SK-N-SH (cell line): ENCODE results near the gene TSFM.

ENCODE experiments used
- CTCF ChIP-seq: fragments of 200-600 bp; sonication (generic); IDR thresholded peaks from 2 replicates; pipeline ENCODE4 v1.6.1; 2017; ENCODE audit warnings: antibody characterized with exemption, mild to moderate bottlenecking, moderate library complexity
- EZH2phosphoT487 ChIP-seq: fragments of 200-600 bp; sonication (generic); IDR thresholded peaks from 2 replicates; pipeline ENCODE4 v1.6.1; 2017; ENCODE audit warnings: low read depth, mixed run types, mild to moderate bottlenecking, antibody characterized with exemption, moderate library complexity, borderline replicate concordance
- FOXM1 ChIP-seq: IDR thresholded peaks from 2 replicates; pipeline ENCODE4 v1.4.0; 2012; ENCODE audit warnings: low read depth, mild to moderate bottlenecking
- JUND ChIP-seq: IDR thresholded peaks from 2 replicates; pipeline ENCODE4 v1.4.0; 2012
- MAX ChIP-seq: IDR thresholded peaks from 2 replicates; pipeline ENCODE4 v1.4.0; 2012; ENCODE audit warnings: low read depth
- NFIC ChIP-seq: IDR thresholded peaks from 2 replicates; pipeline ENCODE4 v1.4.0; 2012; ENCODE audit warnings: borderline replicate concordance
- POLR2AphosphoS5 ChIP-seq: IDR thresholded peaks from 2 replicates; pipeline ENCODE4 v1.6.1; 2012; ENCODE audit warnings: low read depth, low read length
- RCOR1 ChIP-seq: fragments of 150-350 bp; IDR thresholded peaks from 2 replicates; pipeline ENCODE4 v1.6.1; 2017; ENCODE audit warnings: antibody characterized with exemption, low read length
- REST ChIP-seq: IDR thresholded peaks from 2 replicates; pipeline ENCODE4 v1.6.1; 2012; ENCODE audit warnings: mild to moderate bottlenecking, low read depth, low read length, moderate library complexity
- RFX5 ChIP-seq: IDR thresholded peaks from 2 replicates; pipeline ENCODE4 v1.6.1; 2012; ENCODE audit warnings: mild to moderate bottlenecking, improper control_type of control experiment, low read length
- SMC3 ChIP-seq: IDR thresholded peaks from 2 replicates; pipeline ENCODE4 v1.6.1; 2012; ENCODE audit warnings: low read depth, low read length, improper control_type of control experiment
- TEAD4 ChIP-seq: IDR thresholded peaks from 2 replicates; pipeline ENCODE4 v1.4.0; 2012; ENCODE audit warnings: mild to moderate bottlenecking, borderline replicate concordance; ENCODE audit not compliant: insufficient read depth

- TF ChIP-seq EZH2phosphoT487, result no peak
- TF ChIP-seq CTCF, result no peak
- TF ChIP-seq NFIC, result no peak
- TF ChIP-seq SMC3, result no peak
- no peak for TF ChIP-seq JUND
- TF ChIP-seq POLR2AphosphoS5, result no peak
- no peak for TF ChIP-seq FOXM1
- TF ChIP-seq RCOR1, result no peak
- no peak for TF ChIP-seq MAX
- TF ChIP-seq TEAD4, result no peak
- TF ChIP-seq REST, result no peak
- TF ChIP-seq RFX5, result no peak
Measured at GRCh38 chr12:57838594-57839302, 56.2 kb downstream of the TSFM start.
